CD14-positive monocyte (primary cell): ENCODE results near the gene SH3PXD2A. TPM values are rescaled to one million over a fixed set of nuclear protein-coding genes. Genes with fewer than 3 reads are reported as not detected.

Experiments
- DNase-seq, 3 donors: peaks; one replicate each; pipeline ENCODE4 v3.0.0-alpha.2; 2011 to 2022
- H2AFZ ChIP-seq: 2 replicates; pipeline ENCODE4 v1.6.0; 2012; ENCODE audit warnings: mild to moderate bottlenecking, low read depth, low read length, inconsistent platforms; ENCODE audit not compliant: insufficient read depth, poor library complexity, severe bottlenecking
- H3K27ac ChIP-seq, 2 donors: 1 replicate in 1 of 2; 2 replicates in 1 of 2; pipeline ENCODE4 v1.5.1; 2012 to 2013; ENCODE audit warnings: low read length in 2 of 2, control low read depth in 1 of 2, inconsistent platforms in 1 of 2, low read depth in 1 of 2, mild to moderate bottlenecking in 1 of 2
- H3K27me3 ChIP-seq, 2 donors: one replicate each; pipeline versions ENCODE4 v1.6.0 to v1.6.1; 2011 to 2013; ENCODE audit warnings: low read length in 2 of 2; ENCODE audit not compliant: control insufficient read depth in 2 of 2, insufficient read depth in 2 of 2
- H3K36me3 ChIP-seq, 2 donors: replicated peaks in 1 of 2; 1 replicate in 1 of 2; 2 replicates in 1 of 2; pipeline versions ENCODE4 v1.5.1 to v1.6.1; 2012 to 2013; ENCODE audit warnings: low read length in 2 of 2, control low read depth in 1 of 2, inconsistent platforms in 1 of 2, mild to moderate bottlenecking in 1 of 2; ENCODE audit not compliant: insufficient read depth in 2 of 2, control insufficient read depth in 1 of 2
- H3K4me1 ChIP-seq, 2 donors: 1 replicate in 1 of 2; 2 replicates in 1 of 2; pipeline versions ENCODE4 v1.5.1 to v1.6.1; 2012 to 2013; ENCODE audit warnings: low read length in 2 of 2, control low read depth in 1 of 2, inconsistent platforms in 1 of 2, mild to moderate bottlenecking in 1 of 2, moderate library complexity in 1 of 2; ENCODE audit not compliant: insufficient read depth in 2 of 2, control insufficient read depth in 1 of 2
- H3K4me2 ChIP-seq: replicated peaks from 2 replicates; pipeline ENCODE3; 2012; ENCODE audit warnings: low read length, moderate library complexity, mild to moderate bottlenecking; ENCODE audit not compliant: poor library complexity, severe bottlenecking; ENCODE audit errors: extremely low read depth
- H3K4me3 ChIP-seq, 3 experiments: fragments of 200-600 bp in 1 of 3; sonication (generic) in 1 of 3; replicated peaks in 1 of 3; 1 replicate in 2 of 3; 2 replicates in 1 of 3; pipeline ENCODE4 v1.5.1; 2011 to 2013; ENCODE audit warnings: low read length in 3 of 3, mild to moderate bottlenecking in 3 of 3, control low read depth in 2 of 3, low read depth in 2 of 3, inconsistent platforms in 1 of 3, moderate library complexity in 1 of 3
- H3K79me2 ChIP-seq: 2 replicates; pipeline ENCODE4 v1.6.0; 2012; ENCODE audit warnings: mild to moderate bottlenecking, control low read depth, inconsistent platforms, low read length, moderate library complexity; ENCODE audit not compliant: insufficient read depth
- H3K9ac ChIP-seq: 2 replicates; pipeline ENCODE4 v1.6.0; 2017; ENCODE audit warnings: low read length, mild to moderate bottlenecking; ENCODE audit not compliant: insufficient read depth, poor library complexity, severe bottlenecking
- H3K9me3 ChIP-seq, 2 donors: replicated peaks in 1 of 2; 1 replicate in 1 of 2; 2 replicates in 1 of 2; pipeline versions ENCODE4 v1.5.1 to v1.6.1; 2012 to 2013; ENCODE audit warnings: low read length in 2 of 2, control low read depth in 1 of 2; ENCODE audit not compliant: control insufficient read depth in 1 of 2, insufficient read depth in 1 of 2
- H4K20me1 ChIP-seq: 2 replicates; pipeline ENCODE4 v1.6.0; 2012; ENCODE audit warnings: mild to moderate bottlenecking, low read length, control low read depth, moderate library complexity; ENCODE audit not compliant: insufficient read depth
- H3K27ac Mint-ChIP-seq, 7 donors: one replicate each; pipeline ENCODE4 v1.8.0; 2020; ENCODE audit warnings: mild to moderate bottlenecking in 7 of 7, mixed read lengths in 7 of 7, moderate library complexity in 6 of 7, inconsistent platforms in 2 of 7
- H3K27me3 Mint-ChIP-seq, 3 donors: one replicate each; pipeline ENCODE4 v1.8.0; 2021 to 2022; ENCODE audit warnings: low read depth in 3 of 3, mild to moderate bottlenecking in 3 of 3, mixed read lengths in 3 of 3, moderate library complexity in 3 of 3, inconsistent platforms in 1 of 3
- H3K36me3 Mint-ChIP-seq, 2 donors: one replicate each; pipeline ENCODE4 v1.8.0; 2020; ENCODE audit warnings: mixed read lengths in 2 of 2, inconsistent platforms in 1 of 2, mild to moderate bottlenecking in 1 of 2
- H3K4me1 Mint-ChIP-seq: one replicate; pipeline ENCODE4 v1.8.0; 2020; ENCODE audit warnings: mild to moderate bottlenecking, mixed read lengths
- H3K4me3 Mint-ChIP-seq, 2 donors: one replicate each; pipeline ENCODE4 v1.8.0; 2020; ENCODE audit warnings: mild to moderate bottlenecking in 2 of 2, mixed read lengths in 2 of 2, moderate library complexity in 1 of 2
- H3K9me3 Mint-ChIP-seq, 7 donors: one replicate each; pipeline ENCODE4 v1.8.0; 2020 to 2022; ENCODE audit warnings: mixed read lengths in 7 of 7, mild to moderate bottlenecking in 6 of 7, moderate library complexity in 6 of 7, inconsistent platforms in 2 of 7
- CTCF ChIP-seq: fragments of 200-600 bp; IDR thresholded peaks from one replicate; pipeline ENCODE4 v1.8.0; 2022; ENCODE audit warnings: antibody characterized with exemption, mild to moderate bottlenecking
- WGBS: methylation state at CpG from one replicate; pipeline ENCODE4 v1.1.5; 2013; ENCODE audit warnings: missing lambda C conversion rate; ENCODE audit not compliant: insufficient coverage; 5-methylcytosine and 5-hydroxymethylcytosine counted together
- intact Hi-C, 2 donors: fragments of 100-400 bp; cut with micrococcal nuclease; formaldehyde crosslinking; loops; one replicate each; pipeline versions ENCODE4 v1.15.0 to v1.15.1; 2023
- polyA plus RNA-seq, 3 donors: library from polyadenylated mRNA; depleted of rRNA in 1 of 3; unstranded in 2 of 3; stranded (reverse) in 1 of 3; fragments of 300-500 nt in 2 of 3; fragments of >200 nt in 1 of 3; fragmentation: Illumina TruSeq in 2 of 3; gene quantifications; 1 replicate in 2 of 3; 2 replicates in 1 of 3; pipeline ENCODE4 v1.2.3, GENCODE V29; 2012 to 2021

SH3PXD2A gene
- polyA plus RNA-seq, 3 donors = 0.01 to 0.76 (median 0.05) TPM

GRCh38 chr10:103549349-103549685 is 306.1 kb downstream of the SH3PXD2A start:
- H3K79me2 ChIP-seq = no peaks in the 10 kb centered on the region
- 100% methylated on average over 1 of the region's 3 CpGs for WGBS
- no peak overlapping the region for H3K4me3 ChIP-seq
- no peak overlapping the region for H3K9ac ChIP-seq
- Mint-ChIP-seq H3K27me3 (peaks cover 11 to 29% (median 16%) of the 10 kb centered on the region in 3 donors), H3K9me3 (peaks cover 0 to 8% (median 7%) of the 10 kb centered on the region in 7 donors), H3K4me1 (peaks cover 43% of the 10 kb centered on the region), H3K4me3 (no peak overlapping the region), H3K27ac (peak overlapping the region in 3 of 7 donors; percentile 28 to 70 (median 44)), H3K36me3 (peaks cover 0 to 9% of the 10 kb centered on the region in 2 donors)
- intact Hi-C loops = no loop called here
- no peak overlapping the region for H3K4me2 ChIP-seq
- H3K27ac ChIP-seq = no peak overlapping the region
- no peak for TF ChIP-seq CTCF
- peaks cover 42% of the 10 kb centered on the region in 2 donors for H3K4me1 ChIP-seq
- no peak for DNase-seq
- H4K20me1 ChIP-seq = no peaks in the 10 kb centered on the region
- H3K36me3 ChIP-seq = no peaks in the 10 kb centered on the region
- H3K9me3 ChIP-seq = peaks cover 0 to 5% of the 10 kb centered on the region in 2 donors
- H3K27me3 ChIP-seq = peaks cover 0 to 2% of the 10 kb centered on the region in 2 donors
- H2AFZ ChIP-seq = no peak overlapping the region

GRCh38 chr10:103548581-103549348 is 306.6 kb downstream of the SH3PXD2A start:
- Histone ChIP-seq H3K36me3 (no peaks in the 10 kb centered on the region), H2AFZ (no peak overlapping the region), H3K27me3 (peaks cover 0 to under 1% of the 10 kb centered on the region in 2 donors), H3K9me3 (peaks cover 0 to 5% of the 10 kb centered on the region in 2 donors), H4K20me1 (no peaks in the 10 kb centered on the region), H3K4me1 (peaks cover 36% of the 10 kb centered on the region in 2 donors), H3K4me2 (no peak overlapping the region), H3K27ac (no peak overlapping the region), H3K4me3 (no peak overlapping the region), H3K9ac (no peak overlapping the region), H3K79me2 (no peaks in the 10 kb centered on the region)
- peaks cover 0 to 7% of the 10 kb centered on the region in 2 donors for H3K36me3 Mint-ChIP-seq
- H3K4me3 Mint-ChIP-seq = no peak overlapping the region
- peaks cover 0 to 8% (median 7%) of the 10 kb centered on the region in 7 donors for H3K9me3 Mint-ChIP-seq
- peaks cover 7 to 26% (median 14%) of the 10 kb centered on the region in 3 donors for H3K27me3 Mint-ChIP-seq
- intact Hi-C loops = no loop called here
- TF ChIP-seq CTCF = no peak
- DNase-seq = no peak
- WGBS = 95% methylated on average over 4 of the region's 12 CpGs
- peak overlapping the region in 4 of 7 donors; percentile 28 to 70 (median 50) for H3K27ac Mint-ChIP-seq
- H3K4me1 Mint-ChIP-seq = peaks cover 39% of the 10 kb centered on the region
